Glutamatergic neuron (in vitro differentiated cells): ENCODE measurements around the gene MACROD2. TPM values are rescaled to one million over a fixed set of nuclear protein-coding genes. Genes with fewer than 3 reads are reported as not detected.

Experiments used
- DNase-seq: peaks from one replicate; pipeline ENCODE4 v3.0.0; 2022
- H3K27ac Mint-ChIP-seq: one replicate; pipeline ENCODE4 v1.8.0; 2020; ENCODE audit warnings: mild to moderate bottlenecking, mixed read lengths, inconsistent platforms; ENCODE audit not compliant: unreplicated experiment
- H3K27me3 Mint-ChIP-seq: one replicate; pipeline ENCODE4 v1.8.0; 2020; ENCODE audit warnings: mild to moderate bottlenecking, moderate library complexity, mixed read lengths, inconsistent platforms; ENCODE audit not compliant: unreplicated experiment
- H3K36me3 Mint-ChIP-seq: one replicate; pipeline ENCODE4 v1.8.0; 2020; ENCODE audit warnings: mild to moderate bottlenecking, mixed read lengths, inconsistent platforms; ENCODE audit not compliant: unreplicated experiment
- H3K4me1 Mint-ChIP-seq: one replicate; pipeline ENCODE4 v1.8.0; 2020; ENCODE audit warnings: mild to moderate bottlenecking, low read depth, mixed read lengths, inconsistent platforms; ENCODE audit not compliant: unreplicated experiment
- H3K4me3 Mint-ChIP-seq: one replicate; pipeline ENCODE4 v1.8.0; 2020; ENCODE audit warnings: mild to moderate bottlenecking, mixed read lengths, inconsistent platforms; ENCODE audit not compliant: unreplicated experiment
- H3K9me3 Mint-ChIP-seq: one replicate; pipeline ENCODE4 v1.8.0; 2020; ENCODE audit warnings: mild to moderate bottlenecking, moderate library complexity, mixed read lengths, inconsistent platforms; ENCODE audit not compliant: unreplicated experiment
- total RNA-seq: library from RNA; stranded (reverse); fragmentation: NEBNext Ultra II Directional; extraction: Animal tissue kit (Norgen Biotek cat#: 25700); gene quantifications from one replicate; pipeline ENCODE4 v1.2.1, GENCODE V29; 2021; ENCODE audit not compliant: unreplicated experiment
- TF ChIP-seq, protein P1 (sequence below): fragments of 200-600 bp; sonication (generic); IDR thresholded peaks from one replicate; pipeline ENCODE4 v1.5.0; 2021; ENCODE audit not compliant: partially characterized antibody, unreplicated experiment

The MACROD2 gene
- total RNA-seq, 1 donor from 2014 or later: 8.7 TPM

DNA sequence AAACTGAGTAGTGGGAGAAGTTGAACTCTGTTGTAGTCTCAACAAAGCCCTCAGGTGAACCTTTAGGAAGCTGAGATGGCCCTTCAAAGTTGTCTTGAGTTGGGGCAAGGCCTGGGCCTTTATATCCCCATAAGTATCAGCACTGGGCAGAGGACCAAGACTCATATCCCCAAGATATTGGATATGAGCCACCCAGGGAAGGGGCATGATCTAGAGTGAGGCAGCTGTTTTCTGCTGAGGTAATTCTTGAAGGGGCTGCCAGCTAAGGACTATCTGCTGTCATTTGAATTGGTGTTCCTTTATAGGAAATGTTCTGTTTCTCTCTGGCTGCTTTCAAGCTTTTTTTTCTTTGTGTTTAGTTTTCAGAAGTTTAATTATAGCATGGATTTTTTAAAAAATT is 482.8 kb downstream of the MACROD2 start:
- Mint-ChIP-seq H3K4me3 (no peak overlapping the region), H3K27me3 (no peaks in the 10 kb centered on the region), H3K36me3 (no peaks in the 10 kb centered on the region), H3K4me1 (no peaks in the 10 kb centered on the region), H3K9me3 (no peaks in the 10 kb centered on the region), H3K27ac (no peak overlapping the region)
- TF ChIP-seq, protein P1, sequence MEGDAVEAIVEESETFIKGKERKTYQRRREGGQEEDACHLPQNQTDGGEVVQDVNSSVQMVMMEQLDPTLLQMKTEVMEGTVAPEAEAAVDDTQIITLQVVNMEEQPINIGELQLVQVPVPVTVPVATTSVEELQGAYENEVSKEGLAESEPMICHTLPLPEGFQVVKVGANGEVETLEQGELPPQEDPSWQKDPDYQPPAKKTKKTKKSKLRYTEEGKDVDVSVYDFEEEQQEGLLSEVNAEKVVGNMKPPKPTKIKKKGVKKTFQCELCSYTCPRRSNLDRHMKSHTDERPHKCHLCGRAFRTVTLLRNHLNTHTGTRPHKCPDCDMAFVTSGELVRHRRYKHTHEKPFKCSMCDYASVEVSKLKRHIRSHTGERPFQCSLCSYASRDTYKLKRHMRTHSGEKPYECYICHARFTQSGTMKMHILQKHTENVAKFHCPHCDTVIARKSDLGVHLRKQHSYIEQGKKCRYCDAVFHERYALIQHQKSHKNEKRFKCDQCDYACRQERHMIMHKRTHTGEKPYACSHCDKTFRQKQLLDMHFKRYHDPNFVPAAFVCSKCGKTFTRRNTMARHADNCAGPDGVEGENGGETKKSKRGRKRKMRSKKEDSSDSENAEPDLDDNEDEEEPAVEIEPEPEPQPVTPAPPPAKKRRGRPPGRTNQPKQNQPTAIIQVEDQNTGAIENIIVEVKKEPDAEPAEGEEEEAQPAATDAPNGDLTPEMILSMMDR: no peak
- no peak for DNase-seq

DNA sequence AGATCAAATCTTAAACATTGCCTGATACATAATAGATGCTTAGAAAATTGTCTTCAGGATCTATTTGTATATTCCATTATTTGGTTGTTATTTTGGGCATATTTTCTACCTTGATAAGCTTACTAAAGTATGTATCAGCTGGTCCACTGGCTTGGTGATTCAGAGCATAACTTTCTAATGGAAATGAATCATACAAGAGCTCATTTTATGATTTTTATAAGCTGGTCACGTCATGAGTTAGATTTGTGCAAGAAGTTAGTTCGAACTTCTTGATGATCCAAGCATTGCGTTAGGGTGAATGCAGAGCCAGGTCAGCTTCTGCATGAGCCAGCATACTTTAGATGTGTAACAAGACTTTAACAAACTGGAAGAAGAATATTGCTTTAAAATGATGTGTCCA is 486.5 kb downstream of the MACROD2 start:
- Mint-ChIP-seq H3K36me3 (no peaks in the 10 kb centered on the region), H3K27ac (no peak overlapping the region), H3K9me3 (no peaks in the 10 kb centered on the region), H3K4me3 (no peak overlapping the region), H3K27me3 (no peaks in the 10 kb centered on the region), H3K4me1 (no peaks in the 10 kb centered on the region)
- TF ChIP-seq, protein P1: no peak
- no peak for DNase-seq

DNA sequence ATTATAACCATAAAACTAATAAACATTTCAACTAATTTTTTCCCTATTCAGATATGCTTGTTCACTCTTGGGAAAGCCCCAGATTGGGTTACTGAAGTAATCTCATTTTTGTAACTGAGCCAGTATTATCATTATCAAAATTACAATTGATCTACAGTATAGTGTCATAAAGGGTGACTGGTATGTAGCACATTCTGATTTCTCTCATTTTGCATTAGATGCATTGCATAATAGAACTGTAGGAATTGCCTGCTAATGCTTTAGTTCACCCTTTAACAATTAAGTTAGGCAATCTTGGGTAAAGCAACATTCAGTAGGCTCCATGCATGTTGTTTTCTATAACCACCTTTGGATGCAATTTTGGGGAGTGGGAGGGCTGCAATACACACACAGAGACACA is 492.9 kb downstream of the MACROD2 start:
- H3K4me1 Mint-ChIP-seq: no peaks in the 10 kb centered on the region
- DNase-seq: no peak
- no peak overlapping the region for H3K27ac Mint-ChIP-seq
- H3K27me3 Mint-ChIP-seq: no peaks in the 10 kb centered on the region
- TF ChIP-seq, protein P1: no peak
- no peaks in the 10 kb centered on the region for H3K36me3 Mint-ChIP-seq
- no peak overlapping the region for H3K4me3 Mint-ChIP-seq
- no peaks in the 10 kb centered on the region for H3K9me3 Mint-ChIP-seq

DNA sequence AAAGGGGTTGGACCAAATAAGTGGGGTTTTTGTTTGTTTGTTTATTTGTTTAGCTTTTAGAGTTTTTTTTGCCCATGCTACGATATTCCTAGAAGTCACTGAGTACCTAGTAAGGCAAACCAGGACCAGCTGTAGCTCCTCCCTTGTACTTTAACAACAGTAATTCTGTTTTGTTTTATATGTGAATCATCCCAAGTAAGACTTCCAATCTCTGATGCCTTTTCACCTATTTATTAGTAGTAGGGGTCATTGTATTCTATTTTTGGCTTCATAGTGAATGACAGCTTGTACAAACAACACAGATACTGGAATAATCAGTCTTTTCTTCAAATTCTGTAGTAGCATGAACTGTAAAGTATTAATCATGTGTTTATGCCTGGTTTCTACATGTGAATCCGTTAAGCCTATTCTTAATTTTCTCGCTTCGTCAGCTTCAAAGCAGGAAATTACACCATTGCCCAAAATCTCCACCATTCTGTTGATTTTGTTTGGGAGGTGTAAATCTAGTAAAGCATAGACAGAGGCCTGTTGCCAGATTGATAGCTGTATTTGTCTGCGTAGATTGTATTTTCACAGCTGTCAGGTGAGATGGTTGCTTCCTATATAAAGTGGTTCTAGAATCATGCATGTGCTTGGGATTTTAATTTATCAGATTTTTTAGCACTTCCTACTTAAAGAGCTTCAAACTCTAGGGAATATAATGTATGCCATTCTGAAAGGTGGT is 493.6 kb downstream of the MACROD2 start:
- Mint-ChIP-seq H3K4me3 (no peak overlapping the region), H3K9me3 (no peaks in the 10 kb centered on the region), H3K4me1 (no peaks in the 10 kb centered on the region), H3K36me3 (no peaks in the 10 kb centered on the region), H3K27me3 (no peaks in the 10 kb centered on the region), H3K27ac (no peak overlapping the region)
- DNase-seq: no peak
- TF ChIP-seq, protein P1: no peak

DNA sequence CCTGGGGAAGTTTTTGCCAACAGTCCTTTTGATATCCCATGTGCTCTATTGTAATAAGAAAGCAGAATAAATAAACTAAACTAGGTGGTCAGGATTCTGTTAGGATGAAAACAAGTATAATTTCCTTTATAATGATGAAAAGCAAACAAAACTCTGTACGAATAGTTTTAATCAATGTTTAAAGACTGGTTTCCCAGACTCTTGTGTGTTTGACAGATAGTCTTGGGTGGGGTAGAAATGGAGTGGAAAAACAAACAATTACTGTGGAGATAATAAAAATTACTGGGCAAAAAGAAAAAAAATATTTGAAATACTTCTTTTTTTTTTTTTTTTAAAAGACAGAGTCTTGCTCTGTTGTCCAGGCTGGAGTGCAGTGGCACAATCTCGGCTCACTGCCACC is 494.2 kb downstream of the MACROD2 start:
- no peaks in the 10 kb centered on the region for H3K4me1 Mint-ChIP-seq
- TF ChIP-seq, protein P1: no peak
- no peaks in the 10 kb centered on the region for H3K36me3 Mint-ChIP-seq

More for the DNA sequence above, 494.2 kb downstream of the MACROD2 start:
- Mint-ChIP-seq H3K27me3 (no peaks in the 10 kb centered on the region), H3K27ac (no peak overlapping the region), H3K9me3 (no peaks in the 10 kb centered on the region), H3K4me3 (no peak overlapping the region)
- DNase-seq: no peak
